NCI-H2081 (cell line): ENCODE measurements around the gene APBA2.

Experiments
- DNase-seq, 2 experiments: peaks; one replicate each; lab custom pipeline; 2025; lab: John Stamatoyannopoulos, UW

The APBA2 gene

DNA sequence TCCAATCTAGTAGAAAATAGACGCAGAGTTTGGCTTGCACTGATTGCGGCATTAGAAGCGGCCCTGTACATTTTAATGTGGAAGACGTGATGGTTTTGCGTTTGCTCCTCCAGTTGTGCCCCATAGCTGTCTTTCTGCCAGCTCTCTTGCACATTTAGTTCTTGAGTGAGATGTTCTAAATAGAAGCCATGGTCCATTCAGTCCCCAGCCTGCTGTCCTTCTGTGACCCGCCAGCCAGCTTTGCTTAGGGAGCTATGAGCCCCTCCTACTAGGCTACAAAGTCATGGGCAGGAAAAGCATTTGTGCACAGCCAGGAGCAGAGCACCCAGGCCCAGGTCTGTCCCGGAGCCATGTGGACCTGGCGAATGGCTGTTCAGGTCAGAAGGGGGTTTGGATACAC, 50.3 kb downstream of the APBA2 start:
- DNase-seq = no peak

DNA sequence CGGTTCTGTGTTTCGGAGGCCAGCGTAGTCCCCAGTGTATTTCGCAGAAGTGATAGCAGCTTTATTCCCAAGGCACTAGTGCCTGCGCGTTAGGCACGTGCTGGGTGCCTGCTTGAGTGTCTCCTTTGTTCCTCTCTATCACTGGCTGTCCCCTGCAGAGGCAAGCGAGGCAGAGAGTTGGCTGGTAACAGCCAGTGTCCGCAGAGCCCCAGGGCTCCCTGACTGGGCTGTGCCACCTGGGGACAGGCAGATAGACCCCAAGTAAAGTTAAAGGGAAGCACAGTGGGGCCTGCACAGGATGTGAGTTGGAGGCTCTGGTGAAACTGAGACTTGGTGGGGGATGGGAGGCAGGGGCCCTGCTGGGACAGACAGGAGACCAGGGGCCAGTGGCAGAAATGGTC, 50.7 kb downstream of the APBA2 start:
- DNase-seq = no peak

DNA sequence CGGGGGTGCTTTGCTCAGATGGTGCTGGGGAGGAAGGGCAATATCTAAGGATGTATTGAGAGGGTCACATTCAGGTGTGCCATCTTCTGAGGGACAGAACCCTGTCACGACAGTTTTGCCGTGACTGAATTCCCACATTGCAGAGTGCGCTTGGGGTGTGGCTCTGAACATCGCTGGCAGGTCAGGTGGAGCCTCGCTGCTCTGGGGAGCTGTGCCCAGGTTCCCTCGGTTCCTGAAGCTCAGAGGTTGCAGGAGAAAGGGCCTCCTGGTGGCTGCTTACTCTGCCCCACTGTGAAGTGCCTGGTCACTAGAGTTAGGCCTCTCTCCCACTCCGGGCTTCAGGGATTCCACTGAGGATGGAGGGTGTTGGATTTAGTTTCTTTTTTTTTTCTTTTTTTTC, 51.5 kb downstream of the APBA2 start:
- DNase-seq = no peak

DNA sequence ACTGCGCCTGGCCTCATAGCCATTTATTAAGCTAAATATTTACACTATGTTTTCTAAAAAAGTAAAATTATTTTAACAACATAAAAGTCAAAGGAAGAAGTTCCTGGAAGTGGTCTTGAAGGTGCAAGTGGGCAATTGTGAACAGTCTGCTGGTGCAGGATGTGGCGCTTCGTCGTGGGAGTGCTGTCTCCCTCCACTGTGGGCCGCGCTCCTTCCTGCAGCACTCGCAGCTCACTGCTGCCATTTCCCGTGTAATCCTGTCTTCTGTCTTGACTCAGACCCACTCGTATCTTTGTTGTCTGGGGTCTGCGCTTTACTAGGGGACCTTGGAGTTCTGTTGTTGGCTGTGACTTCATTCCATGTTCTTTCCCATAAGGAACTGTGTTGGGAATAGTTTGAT, 56.3 kb downstream of the APBA2 start:
- no peak for DNase-seq

DNA sequence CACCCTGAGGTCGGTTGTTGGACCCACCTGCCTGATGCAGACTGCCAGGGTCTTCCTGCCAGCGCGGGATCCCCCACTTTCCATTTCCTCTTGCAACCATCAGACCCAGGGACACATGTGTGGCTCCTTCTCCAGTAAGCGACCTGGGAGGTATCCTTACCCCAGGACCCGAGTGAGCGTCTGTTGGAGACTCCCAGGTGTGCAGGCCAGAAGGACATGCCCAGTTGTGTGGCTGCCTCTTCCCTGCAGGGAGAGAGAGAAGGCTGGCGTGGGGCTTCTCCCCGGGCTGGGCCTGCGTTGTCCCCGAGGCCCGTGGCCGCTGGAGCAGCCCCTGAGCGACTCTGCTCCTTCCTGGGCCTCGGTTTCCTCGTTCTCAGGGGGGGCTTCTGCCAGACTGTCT, 56.8 kb downstream of the APBA2 start:
- DNase-seq = no peak

DNA sequence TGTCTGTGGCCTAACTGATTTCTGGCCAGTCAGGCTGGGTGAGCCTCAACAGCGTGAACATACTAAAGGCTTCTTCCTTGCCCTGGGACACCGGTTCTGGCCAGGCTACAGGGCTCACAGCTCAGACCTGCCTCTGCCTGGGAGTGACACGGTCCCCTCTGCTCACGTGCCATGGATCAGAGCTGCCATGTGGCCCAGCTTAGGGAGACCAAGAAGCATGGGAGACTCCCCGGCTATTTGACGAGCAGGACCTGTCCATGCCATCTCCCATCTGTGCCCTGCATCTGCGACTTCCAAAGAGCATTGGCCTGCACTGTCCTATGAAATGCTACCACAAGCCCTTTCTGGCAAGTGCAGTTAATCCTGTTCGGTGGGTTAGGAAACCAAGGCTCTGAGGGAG, 57.4 kb downstream of the APBA2 start:
- no peak for DNase-seq

DNA sequence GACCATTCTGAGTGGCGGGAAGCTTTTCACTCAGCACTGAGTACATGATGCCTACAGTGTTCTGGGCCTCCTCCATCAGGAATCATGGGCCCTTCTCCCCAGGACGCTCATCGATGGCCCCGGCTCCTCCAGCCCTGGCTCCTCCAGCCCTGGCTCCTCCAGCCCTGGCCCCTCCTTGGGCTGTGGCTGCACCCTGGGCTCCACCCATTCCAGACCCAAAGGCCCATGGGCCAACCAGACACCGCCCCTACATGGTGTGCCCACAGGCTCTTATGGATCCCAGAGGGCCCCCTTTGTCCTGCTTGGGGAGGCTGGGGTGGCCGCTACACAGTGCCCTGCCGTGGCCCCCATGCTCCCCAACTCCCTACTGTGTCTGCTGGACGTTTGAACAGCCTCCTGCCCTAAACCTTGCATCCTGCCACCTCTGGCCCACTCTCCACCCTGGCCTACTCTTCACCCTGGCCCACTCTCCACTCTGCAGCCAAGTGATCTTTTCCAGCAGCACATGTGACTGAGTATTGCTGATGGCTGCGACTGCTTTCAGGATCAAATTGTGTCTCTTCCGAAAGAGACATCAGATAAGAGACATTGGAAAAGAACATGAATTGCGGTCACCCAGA, 57.9 kb downstream of the APBA2 start:
- DNase-seq = no peak

DNA sequence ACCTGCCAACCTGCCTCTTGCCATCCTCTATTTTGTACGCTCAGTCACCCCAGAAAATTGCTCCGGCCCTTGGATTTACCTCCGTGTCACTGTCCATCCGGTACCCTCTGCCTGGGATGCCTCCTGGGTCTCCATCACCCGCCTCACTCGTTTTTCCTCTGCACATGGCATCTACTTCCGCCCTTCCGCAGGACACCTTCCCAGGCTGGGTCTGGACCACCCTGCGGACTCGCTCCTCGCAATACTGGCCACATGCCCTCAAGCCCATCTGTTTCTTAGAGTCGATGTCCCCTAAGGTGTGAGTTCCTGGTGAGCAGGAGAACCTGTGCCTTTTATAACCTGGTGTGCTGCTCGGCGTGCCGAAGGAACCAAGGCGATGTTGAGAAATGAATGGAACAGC, 58.5 kb downstream of the APBA2 start:
- DNase-seq = no peak

DNA sequence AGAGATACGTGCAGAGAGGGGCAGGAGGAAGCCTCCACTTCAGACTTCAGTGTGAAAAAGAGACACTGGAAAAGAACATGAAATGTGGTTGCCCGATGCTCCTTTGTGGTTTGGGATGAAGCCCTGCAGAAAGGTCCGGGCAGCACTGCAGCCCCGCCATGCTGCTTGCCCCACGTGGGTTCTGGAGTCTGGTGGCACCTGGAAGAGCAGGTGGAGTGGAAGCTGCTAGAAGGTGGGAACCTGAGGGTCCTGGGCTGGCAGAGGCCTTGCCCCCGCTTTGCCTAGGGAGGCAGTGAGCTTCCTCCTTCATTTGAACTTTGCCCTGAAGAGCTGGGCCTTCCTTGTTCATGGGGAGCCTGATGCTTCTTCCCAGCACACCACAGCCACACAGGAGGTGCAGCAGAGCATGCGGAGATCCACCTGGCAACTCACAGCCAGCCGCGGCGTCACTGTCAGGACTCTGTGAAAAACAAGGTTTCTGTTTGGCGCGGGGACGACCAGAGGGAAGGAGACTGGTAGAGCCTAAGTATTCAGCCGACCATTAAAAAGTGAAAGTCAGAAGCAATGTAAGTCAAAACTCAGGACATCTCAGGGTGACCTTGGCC, 59.0 kb downstream of the APBA2 start:
- no peak for DNase-seq

DNA sequence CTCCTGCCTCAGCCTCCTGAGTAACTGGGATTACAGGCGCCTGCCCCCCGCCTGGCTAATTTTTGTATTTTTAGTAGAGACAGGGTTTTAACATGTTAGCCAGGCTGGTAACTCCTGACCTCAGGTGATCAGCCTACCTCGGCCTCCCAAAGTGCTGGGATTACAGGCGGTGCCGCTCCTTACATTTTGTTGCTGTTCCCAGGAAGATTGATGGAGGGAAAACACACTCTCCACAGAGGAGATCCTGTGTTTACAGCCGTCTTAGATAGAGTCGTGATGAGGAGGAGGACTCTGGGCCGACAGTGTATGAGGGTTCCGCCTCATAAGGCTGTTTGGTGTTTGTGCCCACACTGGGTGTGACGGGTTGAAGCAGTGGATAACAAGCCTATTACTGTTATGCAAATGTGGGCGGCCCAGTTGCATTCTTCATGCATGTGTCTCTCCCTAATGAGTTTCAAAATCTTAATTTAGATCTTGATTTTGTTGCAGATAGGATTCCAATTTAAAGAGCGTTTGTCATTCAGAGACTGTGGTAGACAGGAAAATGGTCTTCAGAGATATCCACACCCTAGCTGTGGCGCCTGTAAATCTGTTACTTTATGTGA, 60.0 kb downstream of the APBA2 start:
- no peak for DNase-seq

DNA sequence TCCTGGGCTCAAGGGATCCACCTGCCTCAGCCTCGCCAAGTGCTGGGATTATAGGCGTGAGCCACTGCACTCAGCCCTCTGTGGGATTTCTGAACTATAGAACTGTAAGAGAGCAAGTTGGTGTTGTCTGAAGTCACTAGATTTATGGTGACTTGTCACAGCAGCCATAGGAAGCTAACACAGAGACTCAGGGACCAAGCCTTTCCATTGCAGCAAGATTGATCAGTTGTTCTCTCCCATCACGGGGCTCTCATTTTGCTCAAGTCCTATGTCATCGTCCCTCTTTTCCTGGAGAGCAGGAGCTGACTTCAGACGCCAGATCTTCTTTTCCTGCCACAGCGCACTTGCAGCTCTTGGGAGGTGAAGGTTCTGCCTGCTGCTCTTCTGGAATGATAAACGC, 61.0 kb downstream of the APBA2 start:
- DNase-seq = no peak

DNA sequence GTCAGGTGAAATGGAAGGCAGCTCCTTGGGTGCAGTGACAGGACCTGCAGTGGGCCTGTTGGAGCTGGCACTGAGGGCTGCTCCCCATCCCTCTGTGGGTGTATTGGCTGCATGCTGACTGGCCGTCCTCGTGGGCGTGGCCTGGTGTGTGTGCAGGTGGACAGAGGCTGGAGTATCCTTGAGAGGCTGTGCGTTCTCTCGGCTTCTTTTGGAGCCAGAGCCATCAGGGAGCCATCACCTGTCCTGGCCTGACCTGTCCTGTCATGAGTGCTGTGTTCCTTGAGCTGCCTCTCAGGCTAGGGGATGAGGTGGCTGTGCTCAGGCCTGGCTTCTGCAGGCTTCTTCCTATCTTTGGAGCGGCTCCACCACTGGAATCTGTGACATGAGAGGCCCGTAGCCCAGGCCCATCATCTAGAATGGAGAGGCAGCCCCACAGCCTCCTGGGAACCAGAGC, 61.5 kb downstream of the APBA2 start:
- no peak for DNase-seq

DNA sequence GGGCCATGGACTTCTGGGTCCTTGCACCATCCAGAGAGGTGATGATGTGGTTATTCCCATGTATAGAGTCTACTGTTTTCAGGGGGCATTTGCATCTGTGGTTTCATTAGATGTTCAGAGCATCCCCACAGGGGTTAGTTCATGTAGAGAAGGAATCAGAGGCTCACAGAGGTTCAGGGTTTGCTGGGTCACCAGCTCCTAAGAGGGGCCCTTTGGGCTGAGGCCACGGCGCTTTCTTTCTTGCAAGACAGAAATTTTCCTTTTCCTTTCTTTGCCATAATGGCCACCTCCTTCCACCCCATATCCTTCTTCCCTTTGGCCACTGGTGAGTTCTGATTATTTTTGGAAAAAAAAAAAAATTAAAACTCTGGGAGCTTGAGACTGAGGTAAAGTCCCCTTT, 62.3 kb downstream of the APBA2 start:
- DNase-seq = no peak

DNA sequence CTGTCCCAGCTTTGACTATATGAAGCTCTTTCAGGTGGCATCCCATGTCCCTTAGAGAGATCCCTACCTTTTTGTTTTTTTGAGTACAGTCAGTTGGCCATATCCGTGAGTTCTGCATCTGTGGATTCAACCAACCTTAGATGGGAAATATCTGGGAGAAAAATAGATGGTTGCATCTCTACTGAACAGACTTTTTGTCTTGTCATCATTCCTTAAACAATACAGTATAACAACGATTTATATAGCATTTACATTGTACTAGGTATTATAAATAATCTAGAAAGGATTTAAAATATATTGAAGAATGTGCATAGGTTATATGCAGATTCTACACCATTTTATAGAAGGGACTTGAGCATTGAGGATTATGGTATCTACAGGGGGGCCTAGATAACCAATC, 65.1 kb downstream of the APBA2 start:
- DNase-seq = no peak

DNA sequence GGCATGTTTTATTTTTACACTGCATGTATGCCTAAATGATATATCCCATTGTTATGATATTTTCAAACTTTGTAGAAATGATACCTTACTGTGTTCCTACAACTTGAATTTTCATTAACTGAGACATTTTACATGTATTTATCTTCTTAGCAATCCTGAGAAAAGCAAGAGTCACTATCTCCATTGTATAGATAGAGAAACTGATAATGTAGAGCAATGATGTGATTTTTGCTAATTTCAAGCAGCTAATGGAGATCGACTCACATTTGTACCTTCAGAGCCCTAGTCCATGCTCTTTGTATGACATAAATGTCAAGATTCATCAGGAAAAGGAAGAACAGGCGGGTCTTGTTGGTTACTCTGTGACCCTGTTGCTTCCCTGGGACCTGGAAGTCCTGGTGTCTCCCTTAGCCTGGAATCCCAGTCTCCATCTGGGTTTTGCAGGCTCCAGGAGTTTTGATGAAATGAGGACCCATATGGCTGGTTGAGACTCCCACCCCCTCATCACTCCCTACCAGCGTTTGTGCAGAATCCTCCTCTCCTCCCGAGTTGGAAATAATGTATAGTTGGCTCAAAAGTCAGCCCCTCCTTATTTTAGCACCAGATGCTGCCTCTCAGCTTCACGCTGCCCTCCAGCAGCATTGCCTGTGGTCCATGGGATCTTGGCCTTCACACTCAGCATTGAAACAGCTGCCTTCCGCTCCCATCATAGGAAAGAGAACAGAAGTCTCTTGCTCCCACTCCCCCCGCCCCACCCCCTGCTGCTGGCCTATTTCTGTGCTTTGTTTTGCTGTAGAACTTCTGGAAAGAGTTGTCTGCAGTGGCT, 67.1 kb downstream of the APBA2 start:
- DNase-seq = no peak

DNA sequence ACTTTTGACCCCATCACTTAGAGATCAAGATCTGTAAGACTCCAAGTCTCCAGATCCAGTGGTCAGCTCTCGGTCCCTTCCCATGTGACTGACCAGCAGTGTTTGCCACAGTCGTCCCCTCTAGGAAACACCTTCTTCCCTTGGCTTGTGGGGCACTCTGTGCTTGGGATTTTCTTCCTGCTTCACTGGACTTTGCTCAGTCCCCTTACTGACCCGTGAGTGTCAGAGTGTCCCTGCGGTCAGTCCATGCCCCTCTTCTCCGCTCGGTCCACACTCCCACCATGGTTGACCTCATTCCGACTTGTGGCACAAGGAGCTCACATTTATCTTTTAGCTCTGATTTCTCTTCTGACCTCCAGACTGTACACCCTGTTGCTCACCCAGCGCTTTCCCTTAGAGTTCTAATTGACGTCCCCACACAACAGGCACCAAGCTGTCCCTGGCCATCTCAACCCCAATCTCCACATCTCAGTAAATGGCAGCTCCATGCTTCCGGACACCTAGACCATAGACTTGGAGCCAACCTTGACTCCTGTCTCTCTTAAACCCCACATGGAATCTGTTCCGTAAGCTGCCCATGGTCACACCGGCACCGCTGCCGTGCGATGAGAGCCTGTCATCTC, 67.9 kb downstream of the APBA2 start:
- DNase-seq = no peak

DNA sequence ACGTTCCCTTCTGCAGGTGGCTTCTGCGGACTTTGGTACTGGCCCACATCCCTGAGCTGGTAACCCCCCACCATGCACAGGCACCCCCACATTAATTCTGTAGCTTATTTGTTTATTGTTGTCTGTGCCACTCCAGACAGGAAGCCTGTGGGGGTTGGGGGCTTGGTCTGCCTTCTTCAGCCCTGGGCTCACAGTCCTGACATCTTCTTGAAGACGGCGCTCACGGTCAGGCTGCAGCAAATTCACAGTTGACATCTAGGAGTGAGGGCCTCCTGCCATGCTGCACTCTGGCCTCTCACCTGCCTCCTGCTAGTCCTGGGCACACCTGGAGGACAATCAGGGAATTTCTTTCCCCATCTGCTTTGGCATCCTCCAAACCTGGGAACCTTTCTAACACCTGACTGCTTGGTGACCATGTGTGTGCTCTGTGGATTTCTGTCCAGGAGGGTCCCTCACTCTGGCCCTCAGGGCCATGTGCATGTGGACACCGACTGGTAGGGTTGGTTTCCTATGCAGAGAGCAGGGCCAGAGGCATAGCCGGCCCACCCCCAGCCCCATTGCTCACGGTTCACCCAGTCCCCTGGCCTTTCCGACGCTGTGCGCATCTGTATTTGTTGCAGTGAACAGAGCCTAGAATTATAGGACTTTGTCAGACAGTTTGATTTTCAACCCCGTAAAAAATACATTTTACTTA, 68.8 kb downstream of the APBA2 start:
- DNase-seq = no peak

DNA sequence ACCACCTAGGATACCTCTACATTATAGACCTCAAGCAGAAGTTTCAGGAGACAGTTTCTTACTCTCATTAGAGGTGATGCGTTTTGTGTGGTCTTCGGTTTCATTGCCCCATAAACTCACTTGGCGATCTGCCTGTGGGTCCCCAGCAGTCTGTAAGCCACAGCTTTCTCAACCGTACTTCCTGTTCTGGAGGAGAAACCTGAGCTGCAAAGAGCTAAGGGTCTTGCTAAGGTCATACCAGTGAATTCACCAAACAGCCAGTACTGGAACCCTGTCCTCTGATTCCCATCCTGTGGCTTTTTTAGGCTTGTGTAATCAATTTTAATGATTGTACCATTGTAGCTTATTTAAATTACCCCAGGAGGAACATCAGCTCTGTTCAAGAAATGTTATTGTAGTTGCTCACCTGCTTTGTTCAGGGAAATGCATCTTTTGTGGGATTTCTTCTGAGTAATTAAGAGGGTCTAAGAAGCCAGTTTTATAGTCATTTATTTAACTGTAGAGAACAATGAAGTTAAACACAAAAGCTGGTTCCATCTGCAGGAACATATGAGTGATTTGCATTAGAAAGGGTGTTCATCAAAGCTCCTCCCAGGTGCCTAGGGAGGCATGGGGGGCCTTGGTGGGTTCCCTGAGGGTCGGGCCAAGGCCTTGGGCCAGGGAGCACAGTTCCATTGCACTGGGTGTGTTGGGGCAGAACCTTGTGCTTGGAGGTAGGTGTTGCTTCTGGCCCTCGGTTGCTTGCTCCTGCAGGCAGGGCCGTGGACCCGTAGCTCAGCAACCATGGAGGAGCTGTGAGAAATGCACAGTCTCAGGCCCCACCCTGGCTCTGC, 69.6 kb downstream of the APBA2 start:
- peak; percentile 47 to 58 for DNase-seq

DNA sequence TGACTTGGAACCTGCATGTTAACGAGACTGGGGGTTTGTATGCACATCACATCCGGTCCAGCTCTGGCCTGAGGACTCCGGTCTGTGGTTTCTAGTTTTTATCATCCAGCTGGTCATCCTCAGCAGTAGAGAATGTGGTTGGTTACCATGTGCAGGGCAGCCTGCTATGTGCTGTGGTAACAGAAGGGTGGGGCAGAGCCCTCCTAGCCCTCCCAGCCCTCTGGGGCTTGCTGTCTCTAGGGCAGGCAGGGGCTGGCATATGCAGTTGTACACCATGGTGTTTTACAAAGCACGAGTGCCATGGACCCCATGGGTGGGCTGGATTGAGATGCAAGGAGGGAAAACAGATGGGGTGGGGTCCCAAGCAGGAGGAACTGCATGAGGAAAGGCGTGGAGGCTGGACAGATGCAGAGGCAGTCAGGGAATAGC, 70.2 kb downstream of the APBA2 start:
- no peak for DNase-seq

DNA sequence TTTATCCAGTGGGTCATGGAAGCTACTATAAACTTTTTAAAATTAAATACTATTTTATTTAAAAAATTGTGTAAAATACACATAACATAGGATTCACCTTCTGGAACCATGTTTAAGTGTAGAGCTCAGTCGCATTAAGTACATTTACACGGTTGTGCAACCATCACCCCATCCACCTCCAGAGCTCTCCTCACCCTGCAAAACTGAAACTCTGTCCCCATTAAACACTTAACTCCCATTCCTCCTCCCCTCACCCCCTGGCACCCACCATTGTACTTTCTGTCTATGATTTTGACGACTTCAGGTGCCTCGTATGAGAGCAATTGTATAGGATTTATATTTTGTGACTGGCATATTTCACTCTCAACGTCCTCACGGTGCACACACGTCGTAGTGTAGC, 70.7 kb downstream of the APBA2 start:
- DNase-seq = no peak
